Measurements from ENCODE around the gene ACOD1.

The ACOD1 gene

DNA sequence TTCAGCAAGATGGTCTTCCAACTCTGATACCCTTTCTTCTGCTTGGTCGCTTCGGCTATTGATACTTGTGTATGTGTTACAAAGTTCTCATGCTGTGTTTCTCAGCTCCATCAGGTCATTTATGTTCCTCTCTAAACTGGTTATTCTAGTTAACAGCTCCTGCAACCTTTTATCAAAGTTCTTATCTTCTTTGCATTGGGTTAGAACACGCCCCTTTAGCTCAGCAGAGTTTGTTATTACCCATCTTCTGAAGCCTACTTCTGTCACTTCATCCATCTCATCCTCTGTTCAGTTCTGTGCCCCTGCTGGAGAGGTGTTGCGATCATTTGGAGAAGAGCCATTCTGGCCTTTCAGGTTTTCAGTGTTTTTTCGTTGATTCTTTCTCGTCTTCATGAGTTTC is 18.7 kb downstream of the ACOD1 start:
- no peak overlapping the region for H2AFZ ChIP-seq (ENCODE audit: low read depth, low read length, severe bottlenecking)
- H3K4me3 ChIP-seq (ENCODE audit: insufficient read depth, low read length, poor library complexity, severe bottlenecking), result no peak overlapping the region
- H3K9me3 ChIP-seq (ENCODE audit: insufficient read depth, low read length), result no peaks in the 10 kb centered on the region
- no peak overlapping the region for H3K9ac ChIP-seq (ENCODE audit: low read length)
- H3K79me2 ChIP-seq (ENCODE audit: insufficient read depth, low read length), result no peaks in the 10 kb centered on the region
- H4K20me1 ChIP-seq (ENCODE audit: low read depth, low read length), result no peaks in the 10 kb centered on the region
- H3K27ac ChIP-seq (ENCODE audit: low read depth, low read length), result no peak overlapping the region
- H3K27me3 ChIP-seq (ENCODE audit: low read length), result no peaks in the 10 kb centered on the region
- no peak overlapping the region for H3K4me2 ChIP-seq (ENCODE audit: low read depth, low read length, poor library complexity, severe bottlenecking)
- H3K9me2 ChIP-seq (replicated peaks; ENCODE audit: insufficient read depth, low read length), result no peaks in the 10 kb centered on the region
- H3F3A ChIP-seq (ENCODE audit: insufficient read depth), result no peaks in the 10 kb centered on the region
- H3K36me3 ChIP-seq (ENCODE audit: low read length), result no peaks in the 10 kb centered on the region
- TF ChIP-seq EZH2phosphoT487 (conservative IDR thresholded peaks at IDR 0.05; ENCODE audit: low read length), result no peak
- no peak for TF ChIP-seq CTCF (IDR thresholded peaks at IDR 0.05; ENCODE audit: insufficient read depth, low read length, poor library complexity, severe bottlenecking)

DNA sequence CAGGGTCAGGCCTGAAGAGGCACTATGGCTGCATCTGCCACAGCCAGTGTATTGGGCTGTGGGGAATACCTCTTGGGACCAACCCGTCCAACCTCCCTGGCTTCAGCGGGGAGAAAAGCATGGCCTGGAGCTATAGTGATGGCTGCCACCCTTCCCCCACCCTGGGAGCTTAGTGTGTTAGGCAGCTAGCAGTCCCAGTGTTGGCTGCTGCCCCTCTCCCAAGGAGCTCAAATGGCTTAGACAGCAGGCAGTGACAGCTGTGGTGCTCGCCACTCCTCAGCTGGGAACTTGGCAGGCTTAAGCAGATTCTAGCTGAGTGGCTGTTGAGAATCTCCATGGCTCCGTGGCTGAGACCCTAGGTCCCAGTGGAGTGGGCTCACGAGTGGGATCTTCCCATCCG is 19.7 kb downstream of the ACOD1 start:
- Histone ChIP-seq H3F3A (ENCODE audit: insufficient read depth) (no peaks in the 10 kb centered on the region), H4K20me1 (ENCODE audit: low read depth, low read length) (no peaks in the 10 kb centered on the region), H3K79me2 (ENCODE audit: insufficient read depth, low read length) (no peaks in the 10 kb centered on the region), H3K4me2 (ENCODE audit: low read depth, low read length, poor library complexity, severe bottlenecking) (no peak overlapping the region), H2AFZ (ENCODE audit: low read depth, low read length, severe bottlenecking) (no peak overlapping the region), H3K27me3 (ENCODE audit: low read length) (no peaks in the 10 kb centered on the region), H3K27ac (ENCODE audit: low read depth, low read length) (no peak overlapping the region), H3K9ac (ENCODE audit: low read length) (no peak overlapping the region), H3K9me3 (ENCODE audit: insufficient read depth, low read length) (no peaks in the 10 kb centered on the region), H3K36me3 (ENCODE audit: low read length) (no peaks in the 10 kb centered on the region), H3K4me3 (ENCODE audit: insufficient read depth, low read length, poor library complexity, severe bottlenecking) (no peak overlapping the region), H3K9me2 (replicated peaks; ENCODE audit: insufficient read depth, low read length) (no peaks in the 10 kb centered on the region)
- TF ChIP-seq EZH2phosphoT487 (conservative IDR thresholded peaks at IDR 0.05; ENCODE audit: low read length) (no peak), CTCF (IDR thresholded peaks at IDR 0.05; ENCODE audit: insufficient read depth, low read length, poor library complexity, severe bottlenecking) (no peak)

DNA sequence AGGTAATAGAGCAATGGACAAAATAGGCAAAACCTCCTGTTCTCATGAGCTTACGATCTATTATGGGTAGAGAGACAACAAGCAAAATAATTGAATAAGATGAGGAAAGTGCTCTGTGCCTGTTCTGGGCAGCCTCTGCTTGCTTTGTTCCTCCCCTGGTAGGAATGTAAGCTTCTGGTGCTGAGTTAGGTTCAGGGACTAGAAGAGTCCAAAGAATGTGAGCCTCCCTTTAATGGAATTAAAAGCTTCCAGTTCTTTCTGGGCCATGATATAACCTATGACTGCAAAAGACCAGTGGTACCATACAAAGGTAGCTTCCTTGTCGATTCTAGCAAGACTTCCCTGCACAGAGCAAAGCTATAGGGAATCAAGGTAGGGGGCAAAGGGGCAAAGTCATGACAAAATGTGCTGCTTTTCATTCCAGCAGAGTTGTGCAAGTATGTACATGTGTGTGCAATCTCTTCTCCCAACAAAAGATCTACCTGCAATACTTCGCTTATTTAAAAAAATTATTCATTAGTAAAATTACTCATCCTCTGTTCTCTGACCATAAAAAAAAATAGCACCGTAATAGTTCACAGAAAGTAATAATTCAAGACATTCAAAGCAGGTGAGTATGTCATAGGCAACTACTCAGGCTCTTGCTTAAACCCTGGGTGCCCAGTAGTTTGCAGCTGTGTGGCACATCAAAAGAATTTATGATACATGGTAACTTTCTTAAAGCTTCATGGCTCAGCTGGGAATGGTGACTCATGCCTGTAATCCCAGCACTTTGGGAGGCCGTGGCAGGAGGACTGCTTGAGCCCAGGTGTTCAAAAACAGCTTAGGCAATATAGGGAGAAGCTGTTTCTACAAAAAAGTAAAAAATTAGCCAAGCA is 21.4 kb downstream of the ACOD1 start:
- H3K27ac ChIP-seq (ENCODE audit: low read depth, low read length), result no peak overlapping the region

More for the DNA sequence above, 21.4 kb downstream of the ACOD1 start:
- Histone ChIP-seq H4K20me1 (ENCODE audit: low read depth, low read length) (no peaks in the 10 kb centered on the region), H3K4me2 (ENCODE audit: low read depth, low read length, poor library complexity, severe bottlenecking) (no peak overlapping the region), H3F3A (ENCODE audit: insufficient read depth) (no peaks in the 10 kb centered on the region), H3K27me3 (ENCODE audit: low read length) (no peaks in the 10 kb centered on the region), H2AFZ (ENCODE audit: low read depth, low read length, severe bottlenecking) (no peak overlapping the region), H3K36me3 (ENCODE audit: low read length) (no peaks in the 10 kb centered on the region), H3K4me3 (ENCODE audit: insufficient read depth, low read length, poor library complexity, severe bottlenecking) (no peak overlapping the region), H3K9me2 (replicated peaks; ENCODE audit: insufficient read depth, low read length) (no peaks in the 10 kb centered on the region), H3K9ac (ENCODE audit: low read length) (no peak overlapping the region), H3K79me2 (ENCODE audit: insufficient read depth, low read length) (no peaks in the 10 kb centered on the region), H3K9me3 (ENCODE audit: insufficient read depth, low read length) (no peaks in the 10 kb centered on the region)
- no peak for TF ChIP-seq CTCF (IDR thresholded peaks at IDR 0.05; ENCODE audit: insufficient read depth, low read length, poor library complexity, severe bottlenecking)
- TF ChIP-seq EZH2phosphoT487 (conservative IDR thresholded peaks at IDR 0.05; ENCODE audit: low read length), result no peak
